Right lobe of liver (tissue), 6 donors: ENCODE measurements around the gene ZNF79. TPM values are rescaled to one million over a fixed set of nuclear protein-coding genes. Genes with fewer than 3 reads are reported as not detected.

ENCODE experiments used
- ATAC-seq, 4 donors: fragments of 200-7000 bp; cut with Tn5 transposase; one replicate each; pipeline ENCODE4 v1.9.1; 2020; ENCODE audit warnings: mild to moderate bottlenecking in 4 of 4, moderate library complexity in 4 of 4
- DNase-seq, 3 donors: peaks; one replicate each; pipeline ENCODE4 v3.0.0-alpha.2; 2020
- H3K27ac ChIP-seq, 3 donors: fragments of 200-600 bp; one replicate each; pipeline ENCODE4 v1.8.0; 2022
- H3K27me3 ChIP-seq, 2 donors: fragments of 200-600 bp; one replicate each; pipeline ENCODE4 v1.8.0; 2022
- H3K36me3 ChIP-seq, 4 donors: fragments of 200-600 bp; sonication (generic) in 1 of 4; one replicate each; pipeline versions ENCODE4 v1.5.1 to v1.8.0; 2017 to 2022; ENCODE audit warnings: control low read depth in 1 of 4
- H3K4me1 ChIP-seq, 4 donors: fragments of 200-600 bp; sonication (generic) in 1 of 4; one replicate each; pipeline versions ENCODE4 v1.5.1 to v1.8.0; 2017 to 2022; ENCODE audit warnings: control low read depth in 1 of 4
- H3K4me3 ChIP-seq, 3 donors: fragments of 200-600 bp; one replicate each; pipeline ENCODE4 v1.8.0; 2022
- H3K9me3 ChIP-seq, 4 donors: fragments of 200-600 bp; sonication (generic) in 1 of 4; one replicate each; pipeline versions ENCODE4 v1.5.1 to v1.8.0; 2017 to 2022; ENCODE audit warnings: control low read depth in 1 of 4
- POLR2A ChIP-seq: fragments of 450-650 bp; IDR thresholded peaks from one replicate; pipeline ENCODE4 v1.6.1; 2017; ENCODE audit warnings: antibody characterized with exemption, mild to moderate bottlenecking
- WGBS: methylation state at CpG from one replicate; pipeline ENCODE4 v1.1.6; 2018; ENCODE audit warnings: low coverage, low lambda C conversion rate; ENCODE audit not compliant: insufficient coverage; ENCODE audit errors: missing lambda C conversion rate; 5-methylcytosine and 5-hydroxymethylcytosine counted together
- intact Hi-C, 2 donors: fragments of 100-400 bp; cut with DNase I; formaldehyde crosslinking; loops; one replicate each; pipeline versions ENCODE4 v1.11.2 to v1.14.1; 2022
- total RNA-seq, 6 experiments: library from RNA; depleted of rRNA in 2 of 6; stranded (reverse); fragments of >200 nt in 2 of 6; fragmentation: NEBNext Ultra II Directional in 3 of 6; extraction: Animal tissue kit (Norgen Biotek cat#: 25700) in 3 of 6; gene quantifications; one replicate each; pipeline versions ENCODE4 v1.1.0 to v1.2.4, GENCODE V29; 2016 to 2023
- TF ChIP-seq, protein P1 (sequence below), 4 donors: fragments of 200-600 bp in 3 of 4; fragments of 450-650 bp in 1 of 4; IDR thresholded peaks; one replicate each; pipeline versions ENCODE4 v1.5.1 to v1.8.0; 2016 to 2022; ENCODE audit warnings: antibody characterized with exemption in 4 of 4, mild to moderate bottlenecking in 2 of 4
- donor health status: DM: no; HTN: yes; CAD: no.
- donor health status: DM: no; HTN: no; CAD: no.
- donor health status: DM: no; HTN: no; CAD: no.
- donor health status: DM: no; HTN: yes; CAD: no.
- donor health status: DM: no; HTN: yes; CAD: no.

The ZNF79 gene
- total RNA-seq, 6 experiments from 2014 or later = 2.5 to 4.6 (median 3.5) TPM

DNA sequence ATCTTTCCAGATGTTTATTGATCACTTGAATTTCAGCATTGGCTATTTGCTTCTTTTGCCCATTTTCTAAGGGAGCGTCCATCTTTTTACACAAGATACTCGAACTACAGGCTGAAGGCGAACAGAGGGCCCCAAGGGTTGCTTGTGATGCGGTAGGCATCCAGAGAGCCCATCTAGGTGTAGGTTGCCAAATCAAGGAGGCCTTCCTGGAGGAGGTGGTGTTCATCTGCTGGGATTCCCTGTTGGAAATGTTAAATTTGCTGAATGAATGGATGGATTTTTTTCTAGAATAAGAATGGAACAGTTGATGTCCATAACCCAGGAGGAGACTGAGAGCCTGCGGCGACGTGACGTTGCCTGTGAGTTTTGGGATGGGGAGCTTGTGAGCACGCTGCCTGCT lies 58.5 kb downstream of the ZNF79 start:
- no peak for ATAC-seq
- Histone ChIP-seq H3K4me1 (no peaks in the 10 kb centered on the region), H3K4me3 (no peak overlapping the region), H3K36me3 (peaks cover 0 to 45% (median 14%) of the 10 kb centered on the region in 4 donors), H3K9me3 (no peaks in the 10 kb centered on the region), H3K27ac (no peak overlapping the region), H3K27me3 (no peaks in the 10 kb centered on the region)
- DNase-seq = no peak
- TF ChIP-seq POLR2A = no peak
- TF ChIP-seq, protein P1, sequence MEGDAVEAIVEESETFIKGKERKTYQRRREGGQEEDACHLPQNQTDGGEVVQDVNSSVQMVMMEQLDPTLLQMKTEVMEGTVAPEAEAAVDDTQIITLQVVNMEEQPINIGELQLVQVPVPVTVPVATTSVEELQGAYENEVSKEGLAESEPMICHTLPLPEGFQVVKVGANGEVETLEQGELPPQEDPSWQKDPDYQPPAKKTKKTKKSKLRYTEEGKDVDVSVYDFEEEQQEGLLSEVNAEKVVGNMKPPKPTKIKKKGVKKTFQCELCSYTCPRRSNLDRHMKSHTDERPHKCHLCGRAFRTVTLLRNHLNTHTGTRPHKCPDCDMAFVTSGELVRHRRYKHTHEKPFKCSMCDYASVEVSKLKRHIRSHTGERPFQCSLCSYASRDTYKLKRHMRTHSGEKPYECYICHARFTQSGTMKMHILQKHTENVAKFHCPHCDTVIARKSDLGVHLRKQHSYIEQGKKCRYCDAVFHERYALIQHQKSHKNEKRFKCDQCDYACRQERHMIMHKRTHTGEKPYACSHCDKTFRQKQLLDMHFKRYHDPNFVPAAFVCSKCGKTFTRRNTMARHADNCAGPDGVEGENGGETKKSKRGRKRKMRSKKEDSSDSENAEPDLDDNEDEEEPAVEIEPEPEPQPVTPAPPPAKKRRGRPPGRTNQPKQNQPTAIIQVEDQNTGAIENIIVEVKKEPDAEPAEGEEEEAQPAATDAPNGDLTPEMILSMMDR (IDR thresholded peaks at IDR 0.05) = no peak
- 97% methylated on average over 9 of the region's 9 CpGs for WGBS
- intact Hi-C loops = no loop called here

GRCh38 chr9:127485995-127486394 lies 61.8 kb downstream of the ZNF79 start:
- ATAC-seq (peak in 1 of 4 donors; percentile 9), DNase-seq (no peak)
- 87% methylated on average over 5 of the region's 11 CpGs for WGBS
- Histone ChIP-seq H3K36me3 (peaks cover 0 to 28% (median 9%) of the 10 kb centered on the region in 4 donors), H3K9me3 (no peaks in the 10 kb centered on the region), H3K4me1 (no peaks in the 10 kb centered on the region), H3K4me3 (no peak overlapping the region), H3K27me3 (no peaks in the 10 kb centered on the region), H3K27ac (no peak overlapping the region)
- no peak for TF ChIP-seq POLR2A
- TF ChIP-seq, protein P1 (IDR thresholded peaks at IDR 0.05) = no peak
- intact Hi-C loops = no loop called here

DNA sequence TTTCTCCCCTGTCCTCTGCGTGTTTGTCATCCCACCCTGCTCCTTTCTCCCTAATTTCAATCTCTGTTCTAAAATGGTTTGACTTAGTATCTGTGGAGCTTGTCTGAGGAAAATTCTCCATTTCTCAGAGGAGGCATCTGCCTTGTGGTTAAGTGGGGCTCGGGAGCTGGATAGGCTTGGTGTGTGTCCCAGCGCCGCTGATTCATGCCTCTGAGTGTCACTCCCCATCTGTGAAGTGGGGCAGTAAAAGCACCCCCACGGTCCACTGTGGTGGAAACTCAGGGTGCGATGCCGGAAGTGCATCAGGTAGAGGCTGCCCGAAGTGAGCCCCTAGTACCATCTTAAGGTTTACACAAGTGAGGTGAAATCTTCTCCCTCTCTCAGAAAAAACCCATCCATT lies 64.8 kb downstream of the ZNF79 start:
- Histone ChIP-seq H3K36me3 (peaks cover 0 to 35% (median 10%) of the 10 kb centered on the region in 4 donors), H3K27ac (no peak overlapping the region), H3K27me3 (no peaks in the 10 kb centered on the region), H3K4me3 (no peak overlapping the region), H3K4me1 (no peaks in the 10 kb centered on the region), H3K9me3 (no peaks in the 10 kb centered on the region)
- no peak for ATAC-seq
- no peak for DNase-seq
- WGBS = 89% methylated on average over 6 of the region's 8 CpGs
- intact Hi-C loops = no loop called here
- TF ChIP-seq, protein P1 (IDR thresholded peaks at IDR 0.05) = no peak
- TF ChIP-seq POLR2A = no peak

- H3K27ac ChIP-seq = no peak overlapping the region
- no peaks in the 10 kb centered on the region for H3K9me3 ChIP-seq
- DNase-seq (no peak), ATAC-seq (peak in 1 of 4 donors; percentile 18)
- intact Hi-C loops = no loop called here
- H3K4me3 ChIP-seq = no peak overlapping the region
- no peak for TF ChIP-seq POLR2A
- TF ChIP-seq, protein P1 (IDR thresholded peaks at IDR 0.05) = no peak
- 100% methylated on average over 2 of the region's 22 CpGs for WGBS
- H3K36me3 ChIP-seq = peaks cover 0 to 36% (median 10%) of the 10 kb centered on the region in 4 donors
- no peaks in the 10 kb centered on the region for H3K27me3 ChIP-seq
- no peaks in the 10 kb centered on the region for H3K4me1 ChIP-seq
Measured at GRCh38 chr9:127489471-127490115, 65.4 kb downstream of the ZNF79 start.
